ENCODE measurements around the gene GUCD1. TPM values are rescaled to one million over a fixed set of nuclear protein-coding genes. Genes with fewer than 3 reads are reported as not detected.
"Not testable (repeated sequence)": the region's sequence is repeated elsewhere in the genome, so short reads cannot be mapped to it uniquely, and the experiment has no call there.

The GUCD1 gene
- total and polyA plus RNA-seq, 8 donors: 81.7 to 188 (median 89.9) TPM

DNA sequence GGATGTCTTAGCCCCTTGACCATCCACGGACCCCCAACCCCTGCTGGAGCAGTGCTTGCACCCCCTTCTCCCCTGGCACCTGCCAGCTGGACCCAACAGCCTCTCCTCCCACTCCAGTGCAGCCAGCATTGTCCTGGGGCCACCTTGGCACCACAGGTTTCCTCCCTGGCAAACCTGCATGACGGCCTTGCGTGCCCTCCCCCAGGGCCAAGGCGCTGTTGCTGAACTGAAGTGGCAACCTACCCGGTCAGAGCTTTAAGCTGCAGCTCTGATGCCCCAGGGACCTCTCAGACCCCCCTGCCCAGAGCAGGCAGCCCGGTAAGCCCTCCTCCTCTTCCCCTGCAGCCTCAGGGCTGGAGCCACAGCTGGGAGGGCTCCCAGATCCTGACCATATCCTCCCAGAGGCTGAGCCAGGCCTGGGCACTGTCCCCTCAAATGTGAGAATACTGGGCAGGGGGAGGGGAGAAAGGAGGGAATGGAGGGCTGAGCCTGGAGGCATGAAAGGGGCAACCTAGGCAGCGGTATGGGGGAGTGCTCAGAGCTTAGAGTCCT is 39.7 kb upstream of the GUCD1 start:
- ATAC-seq (peak; percentile 40), DNase-seq (peak in 2 of 4 donors; percentile 43)
- no peak for TF ChIP-seq CTCF (IDR thresholded peaks at IDR 0.05)
- no peak overlapping the region for H3K27ac ChIP-seq
- H3K4me3 ChIP-seq: no peak overlapping the region
- intact Hi-C loops (cut with DNase I): no loop called here
- peaks cover 6 to 11% of the 10 kb centered on the region in 2 donors for H3K4me1 ChIP-seq
- no peaks in the 10 kb centered on the region for H3K9me3 ChIP-seq
- no peaks in the 10 kb centered on the region for H3K36me3 ChIP-seq
- no peaks in the 10 kb centered on the region for H3K27me3 ChIP-seq

- Histone ChIP-seq H3K9me3 (no peaks in the 10 kb centered on the region), H3K27me3 (no peaks in the 10 kb centered on the region), H3K27ac (no peak overlapping the region), H3K4me1 (peaks cover 6 to 11% of the 10 kb centered on the region in 2 donors), H3K4me3 (no peak overlapping the region), H3K36me3 (peaks cover 0 to 6% of the 10 kb centered on the region in 2 donors)
- intact Hi-C loops (cut with DNase I): no loop called here
- ATAC-seq: peak; percentile 15
- DNase-seq: no peak
- no peak for TF ChIP-seq CTCF (IDR thresholded peaks at IDR 0.05)
These were observed 39.1 kb upstream of the GUCD1 start for GRCh38 chr22:24593836-24594568.

DNA sequence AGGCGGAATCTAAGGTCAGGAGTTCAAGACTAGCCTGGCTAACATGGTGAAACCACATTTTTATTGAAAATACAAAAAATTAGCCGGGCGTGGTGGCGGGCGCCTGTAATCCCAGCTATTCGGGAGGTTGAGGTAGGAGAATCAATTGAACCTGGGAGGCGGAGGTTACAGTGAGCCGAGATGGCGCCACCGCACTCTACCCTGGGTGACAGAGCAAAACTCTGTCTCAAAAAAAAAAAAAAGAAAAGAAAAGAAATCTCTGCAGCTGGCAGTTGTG is 38.6 kb upstream of the GUCD1 start:
- H3K4me1 ChIP-seq: peaks cover 6 to 11% of the 10 kb centered on the region in 2 donors
- DNase-seq; H3K9me3 ChIP-seq; intact Hi-C loops (cut with DNase I); ATAC-seq; H3K27me3 ChIP-seq; H3K4me3 ChIP-seq: not testable (repeated sequence)
- peak overlapping the region; percentile 37 to 70 for H3K27ac ChIP-seq
- H3K36me3 ChIP-seq: peaks cover 0 to 11% of the 10 kb centered on the region in 2 donors

DNA sequence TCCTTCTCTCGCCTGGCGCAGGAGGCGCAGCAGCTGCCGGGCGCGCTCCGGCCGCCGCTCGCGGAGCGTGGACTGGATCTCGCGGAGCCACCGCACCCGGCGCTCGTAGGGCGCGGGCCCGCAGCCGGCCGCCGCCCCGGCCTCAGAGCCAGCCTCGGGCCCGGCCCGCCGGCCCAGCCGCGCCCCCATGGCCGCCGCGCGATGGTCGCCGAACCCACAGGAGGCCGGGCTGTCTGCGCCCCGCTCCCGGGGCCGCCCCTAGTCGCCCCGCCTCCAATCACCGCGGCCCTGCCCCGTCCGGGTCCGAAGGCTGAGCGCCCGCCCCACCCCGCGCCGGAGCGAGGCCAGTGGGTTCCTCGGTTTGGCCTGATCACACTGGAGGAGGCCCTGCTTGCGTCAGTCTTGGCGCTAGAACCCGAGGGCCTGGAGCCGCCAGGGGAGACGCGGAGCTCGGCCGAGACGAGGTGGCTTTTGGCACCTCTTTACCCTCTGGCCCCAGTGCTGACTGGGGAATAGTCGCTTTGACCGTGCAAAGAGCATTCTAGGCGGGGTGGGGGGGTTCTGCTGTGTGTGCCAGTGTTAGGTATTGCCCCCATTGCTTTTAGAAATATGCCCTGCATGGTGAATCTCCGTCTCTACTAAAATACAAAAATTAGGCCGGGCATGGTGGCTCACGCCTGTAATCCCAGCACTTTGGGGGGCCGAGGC is 38.1 kb upstream of the GUCD1 start, which contains the start of gene LRRC75B:
TSS of gene LRRC75B (minus strand) at position 223 of the 708 bp plus-strand sequence. CDS start at position 189, 34 bp downstream.
- peak within 1 kb of the TSS; percentile 45 to 70 for H3K27ac ChIP-seq
- no peaks in the 10 kb centered on the region for H3K27me3 ChIP-seq
- H3K9me3 ChIP-seq: no peaks in the 10 kb centered on the region
- DNase-seq (peak; percentile 90 to 95 (median 92)), ATAC-seq (peak; percentile 96)
- H3K4me3 ChIP-seq: peak within 1 kb of the TSS; percentile 55 to 58
- peaks cover 6 to 11% of the 10 kb centered on the region in 2 donors for H3K4me1 ChIP-seq
- peaks cover 0 to 15% of the 10 kb centered on the region in 2 donors for H3K36me3 ChIP-seq
- no peak for TF ChIP-seq CTCF (IDR thresholded peaks at IDR 0.05)
- intact Hi-C loops (cut with DNase I): no loop called here

DNA sequence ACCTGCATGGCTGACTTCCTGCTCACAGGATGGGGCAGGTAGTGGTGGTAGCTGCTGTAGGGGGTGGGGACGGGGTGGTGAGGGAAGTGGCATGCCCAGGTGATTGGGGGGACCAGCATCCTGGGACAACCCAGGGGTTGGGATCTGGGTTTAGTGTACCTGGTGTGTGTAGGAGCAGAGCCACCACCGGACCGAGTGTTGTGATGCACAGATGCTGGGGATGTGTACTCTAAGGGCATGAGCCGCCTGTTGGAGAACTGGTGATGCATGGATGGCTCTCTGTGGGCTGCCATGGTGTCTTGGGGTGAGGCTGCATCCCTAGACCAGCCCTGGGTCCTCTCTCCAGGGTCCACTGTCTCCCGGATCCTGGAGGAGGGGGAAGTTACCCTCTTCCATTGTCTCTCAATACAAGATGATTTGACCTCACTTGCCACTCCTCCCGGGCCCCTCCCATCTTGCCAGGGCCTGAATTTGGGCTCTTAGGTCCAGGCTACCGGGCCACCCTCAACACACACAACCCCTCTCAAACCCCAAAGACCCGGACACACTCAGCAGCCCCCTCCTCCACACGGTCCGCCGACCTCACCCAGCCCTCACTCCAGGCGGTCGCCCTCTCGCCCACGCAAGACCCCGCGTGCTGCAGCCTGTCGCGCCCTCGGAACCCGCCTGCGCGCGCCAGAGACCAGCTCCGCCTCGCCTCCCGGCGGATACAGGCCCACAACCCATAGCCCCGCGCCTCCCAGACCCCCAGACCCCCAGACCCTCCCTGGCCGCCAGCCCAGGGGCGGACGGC is 37.3 kb upstream of the GUCD1 start:
- Histone ChIP-seq H3K27ac (peak overlapping the region in 1 of 2 donors; percentile 45), H3K4me1 (peaks cover 6 to 11% of the 10 kb centered on the region in 2 donors), H3K4me3 (peak overlapping the region; percentile 55 to 58), H3K36me3 (peaks cover 0 to 20% of the 10 kb centered on the region in 2 donors), H3K27me3 (no peaks in the 10 kb centered on the region), H3K9me3 (no peaks in the 10 kb centered on the region)
- ATAC-seq: no peak
- no peak for TF ChIP-seq CTCF (IDR thresholded peaks at IDR 0.05)
- intact Hi-C loops (cut with DNase I): no loop called here
- no peak for DNase-seq
